IgD-negative memory B cell (primary cell): ENCODE data around the gene ZNF830. TPM values are rescaled to one million over a fixed set of nuclear protein-coding genes. Genes with fewer than 3 reads are reported as not detected.
"Not testable (repeated sequence)": the region's sequence is repeated elsewhere in the genome, so short reads cannot be mapped to it uniquely, and the experiment has no call there.

Experiments
- H3K27ac Mint-ChIP-seq, 3 donors: one replicate each; pipeline ENCODE4 v1.8.0; 2020 to 2022; ENCODE audit warnings: mild to moderate bottlenecking in 3 of 3, mixed read lengths in 3 of 3, moderate library complexity in 1 of 3
- H3K27me3 Mint-ChIP-seq: one replicate; pipeline ENCODE4 v1.8.0; 2021; ENCODE audit warnings: mixed read lengths
- H3K36me3 Mint-ChIP-seq: one replicate; pipeline ENCODE4 v1.8.0; 2020; ENCODE audit warnings: mild to moderate bottlenecking, mixed read lengths
- H3K4me1 Mint-ChIP-seq, 3 donors: one replicate each; pipeline ENCODE4 v1.8.0; 2020 to 2022; ENCODE audit warnings: mixed read lengths in 3 of 3, mild to moderate bottlenecking in 1 of 3
- H3K4me3 Mint-ChIP-seq, 4 donors: one replicate each; pipeline ENCODE4 v1.8.0; 2020 to 2022; ENCODE audit warnings: mild to moderate bottlenecking in 4 of 4, mixed read lengths in 4 of 4, moderate library complexity in 3 of 4
- H3K9me3 Mint-ChIP-seq, 3 donors: one replicate each; pipeline ENCODE4 v1.8.0; 2020 to 2021; ENCODE audit warnings: mixed read lengths in 3 of 3, mild to moderate bottlenecking in 1 of 3
- polyA plus RNA-seq: library from polyadenylated mRNA; unstranded; fragments of 300-500 nt; fragmentation: Illumina TruSeq; gene quantifications from one replicate; pipeline ENCODE4 v1.2.3, GENCODE V29; 2021

ZNF830 gene
- polyA plus RNA-seq, 1 donor from 2014 or later, result 22.7 TPM

GRCh38 chr17:34980681-34981537, 19.6 kb downstream of the ZNF830 start:
- Mint-ChIP-seq H3K4me3 (peak overlapping the region; percentile 90 to 98 (median 96)), H3K27ac (peak overlapping the region; percentile 96 to 98 (median 97)), H3K36me3 (peaks cover 2% of the 10 kb centered on the region), H3K27me3 (no peaks in the 10 kb centered on the region), H3K4me1 (peaks cover 21 to 28% (median 22%) of the 10 kb centered on the region in 3 donors), H3K9me3 (no peaks in the 10 kb centered on the region)

GRCh38 chr17:34981538-34982241, 20.4 kb downstream of the ZNF830 start:
- H3K4me3 Mint-ChIP-seq, result peak overlapping the region; percentile 90 to 98 (median 96)
- peaks cover 21 to 28% (median 22%) of the 10 kb centered on the region in 3 donors for H3K4me1 Mint-ChIP-seq
- H3K27ac Mint-ChIP-seq, result peak overlapping the region; percentile 88 to 97 (median 96)
- H3K9me3 Mint-ChIP-seq, result no peaks in the 10 kb centered on the region
- peaks cover 2% of the 10 kb centered on the region for H3K36me3 Mint-ChIP-seq
- no peaks in the 10 kb centered on the region for H3K27me3 Mint-ChIP-seq

- H3K27me3 Mint-ChIP-seq, result no peaks in the 10 kb centered on the region
- peaks cover 5 to 8% (median 7%) of the 10 kb centered on the region in 3 donors for H3K4me1 Mint-ChIP-seq
- no peak overlapping the region for H3K4me3 Mint-ChIP-seq
- H3K36me3 Mint-ChIP-seq, result peaks cover 7% of the 10 kb centered on the region
- H3K27ac Mint-ChIP-seq, result no peak overlapping the region
- H3K9me3 Mint-ChIP-seq, result no peaks in the 10 kb centered on the region
These were observed 25.9 kb downstream of the ZNF830 start for GRCh38 chr17:34987232-34987631.

- Mint-ChIP-seq H3K4me3 (no peak overlapping the region), H3K27me3 (no peaks in the 10 kb centered on the region), H3K36me3 (peaks cover 4% of the 10 kb centered on the region), H3K4me1 (peaks cover 0 to 6% (median 2%) of the 10 kb centered on the region in 3 donors), H3K27ac (no peak overlapping the region), H3K9me3 (no peaks in the 10 kb centered on the region)
These were observed 27.3 kb downstream of the ZNF830 start for GRCh38 chr17:34988644-34989043.

- Mint-ChIP-seq H3K27me3 (no peaks in the 10 kb centered on the region), H3K9me3 (no peaks in the 10 kb centered on the region), H3K4me1 (peaks cover 0 to 6% (median 2%) of the 10 kb centered on the region in 3 donors), H3K36me3 (peaks cover 4% of the 10 kb centered on the region), H3K27ac (no peak overlapping the region), H3K4me3 (no peak overlapping the region)
These were observed 28.1 kb downstream of the ZNF830 start for GRCh38 chr17:34989473-34989872.

GRCh38 chr17:34990921-34991365, 29.6 kb downstream of the ZNF830 start:
- no peaks in the 10 kb centered on the region for H3K9me3 Mint-ChIP-seq
- H3K27ac Mint-ChIP-seq, result peak overlapping the region in 1 of 3 donors; percentile 31
- H3K4me3 Mint-ChIP-seq, result no peak overlapping the region
- H3K4me1 Mint-ChIP-seq, result peaks cover 0 to 3% (median 0%) of the 10 kb centered on the region in 3 donors
- H3K27me3 Mint-ChIP-seq, result no peaks in the 10 kb centered on the region
- H3K36me3 Mint-ChIP-seq, result peaks cover 4% of the 10 kb centered on the region

- Mint-ChIP-seq H3K36me3 (peaks cover 4% of the 10 kb centered on the region), H3K4me3 (no peak overlapping the region), H3K27ac (no peak overlapping the region)
These were observed 30.3 kb downstream of the ZNF830 start for GRCh38 chr17:34991606-34992005.

GRCh38 chr17:34993031-34993430, 31.7 kb downstream of the ZNF830 start:
- peak overlapping the region in 1 of 3 donors; percentile 47 for H3K27ac Mint-ChIP-seq
- peaks cover 4% of the 10 kb centered on the region for H3K36me3 Mint-ChIP-seq
- H3K27me3 Mint-ChIP-seq, result no peaks in the 10 kb centered on the region
- H3K4me1 Mint-ChIP-seq, result peaks cover 0 to 3% (median 0%) of the 10 kb centered on the region in 3 donors
- H3K4me3 Mint-ChIP-seq, result no peak overlapping the region
- no peaks in the 10 kb centered on the region for H3K9me3 Mint-ChIP-seq

More at GRCh38 chr17:34991606-34992005, 30.3 kb downstream of the ZNF830 start:
- peaks cover 0 to 3% (median 0%) of the 10 kb centered on the region in 3 donors for H3K4me1 Mint-ChIP-seq
- no peaks in the 10 kb centered on the region for H3K9me3 Mint-ChIP-seq
- no peaks in the 10 kb centered on the region for H3K27me3 Mint-ChIP-seq

- peaks cover 0 to 5% (median 0%) of the 10 kb centered on the region in 3 donors for H3K4me1 Mint-ChIP-seq
- H3K27ac Mint-ChIP-seq, result no peak overlapping the region
- no peaks in the 10 kb centered on the region for H3K9me3 Mint-ChIP-seq
- H3K4me3 Mint-ChIP-seq, result no peak overlapping the region
- no peaks in the 10 kb centered on the region for H3K27me3 Mint-ChIP-seq
- H3K36me3 Mint-ChIP-seq, result no peaks in the 10 kb centered on the region
These were observed 35.3 kb downstream of the ZNF830 start for GRCh38 chr17:34996422-34997285.

- Mint-ChIP-seq H3K36me3 (no peaks in the 10 kb centered on the region), H3K9me3 (no peaks in the 10 kb centered on the region), H3K4me3 (no peak overlapping the region), H3K27ac (no peak overlapping the region), H3K27me3 (no peaks in the 10 kb centered on the region), H3K4me1 (peaks cover 0 to 5% (median 0%) of the 10 kb centered on the region in 3 donors)
These were observed 36.1 kb downstream of the ZNF830 start for GRCh38 chr17:34997355-34997862.

- H3K27ac Mint-ChIP-seq, result peak overlapping the region in 1 of 3 donors; percentile 58
- no peaks in the 10 kb centered on the region for H3K9me3 Mint-ChIP-seq
- H3K4me3 Mint-ChIP-seq, result no peak overlapping the region
- H3K36me3 Mint-ChIP-seq, result no peaks in the 10 kb centered on the region
- no peaks in the 10 kb centered on the region for H3K27me3 Mint-ChIP-seq
- H3K4me1 Mint-ChIP-seq, result peaks cover 0 to 5% (median 0%) of the 10 kb centered on the region in 3 donors
These were observed 36.9 kb downstream of the ZNF830 start for GRCh38 chr17:34998205-34998604.

- peaks cover 0 to 5% (median 0%) of the 10 kb centered on the region in 3 donors for H3K4me1 Mint-ChIP-seq
- no peak overlapping the region for H3K4me3 Mint-ChIP-seq
- no peak overlapping the region for H3K27ac Mint-ChIP-seq
- H3K36me3 Mint-ChIP-seq, result no peaks in the 10 kb centered on the region
- no peaks in the 10 kb centered on the region for H3K9me3 Mint-ChIP-seq
- H3K27me3 Mint-ChIP-seq, result no peaks in the 10 kb centered on the region
These were observed 38.1 kb downstream of the ZNF830 start for GRCh38 chr17:34999456-34999855.

GRCh38 chr17:35000965-35001364, 39.6 kb downstream of the ZNF830 start:
- not testable (repeated sequence) for H3K36me3 Mint-ChIP-seq, H3K27ac Mint-ChIP-seq, H3K4me3 Mint-ChIP-seq, H3K9me3 Mint-ChIP-seq, H3K4me1 Mint-ChIP-seq, H3K27me3 Mint-ChIP-seq

GRCh38 chr17:35001549-35001948, 40.2 kb downstream of the ZNF830 start:
- Mint-ChIP-seq H3K36me3 (no peaks in the 10 kb centered on the region), H3K9me3 (no peaks in the 10 kb centered on the region), H3K4me3 (no peak overlapping the region), H3K27ac (peak overlapping the region in 2 of 3 donors; percentile 35 to 61), H3K27me3 (no peaks in the 10 kb centered on the region), H3K4me1 (peaks cover 0 to 5% (median 1%) of the 10 kb centered on the region in 3 donors)
